Lower leg skin (tissue), 4 donors: ENCODE measurements around the gene MAP1LC3A. TPM values are rescaled to one million over a fixed set of nuclear protein-coding genes. Genes with fewer than 3 reads are reported as not detected.

Source experiments
- DNase-seq, 2 donors: peaks; one replicate each; pipeline ENCODE4 v3.0.0-alpha.2; 2019; ENCODE audit warnings: low spot score in 2 of 2
- H3K4me3 ChIP-seq: fragments of 200-600 bp; sonication (generic); 2 replicates; pipeline ENCODE4 v1.5.1; 2017; ENCODE audit warnings: mild to moderate bottlenecking, low read depth; ENCODE audit not compliant: poor library complexity, severe bottlenecking
- POLR2A ChIP-seq, 2 donors: fragments of 450-650 bp; IDR thresholded peaks; one replicate each; pipeline ENCODE4 v1.6.1; 2016 to 2017; ENCODE audit warnings: antibody characterized with exemption in 2 of 2, mild to moderate bottlenecking in 1 of 2, moderate library complexity in 1 of 2
- WGBS, 2 donors: methylation state at CpG; one replicate each; pipeline ENCODE4 v1.1.5; 2018; 5-methylcytosine and 5-hydroxymethylcytosine counted together
- intact Hi-C: fragments of 100-400 bp; cut with DNase I; formaldehyde crosslinking; loops from one replicate; pipeline ENCODE4 v1.15.0; 2023; ENCODE audit warnings: low total_unique reads
- total RNA-seq, 4 donors: library from RNA; depleted of rRNA; stranded (reverse); fragments of >200 nt; gene quantifications; one replicate each; pipeline ENCODE4 v1.1.0, GENCODE V29; 2016
- TF ChIP-seq, protein P1 (sequence below), 3 donors: fragments of 450-650 bp; IDR thresholded peaks; one replicate each; pipeline ENCODE4 v1.5.1; 2016; ENCODE audit warnings: antibody characterized with exemption in 3 of 3, mild to moderate bottlenecking in 3 of 3, moderate library complexity in 2 of 3

The MAP1LC3A gene
- total RNA-seq, 4 donors from 2014 or later = 127 to 293 (median 147) TPM

DNA sequence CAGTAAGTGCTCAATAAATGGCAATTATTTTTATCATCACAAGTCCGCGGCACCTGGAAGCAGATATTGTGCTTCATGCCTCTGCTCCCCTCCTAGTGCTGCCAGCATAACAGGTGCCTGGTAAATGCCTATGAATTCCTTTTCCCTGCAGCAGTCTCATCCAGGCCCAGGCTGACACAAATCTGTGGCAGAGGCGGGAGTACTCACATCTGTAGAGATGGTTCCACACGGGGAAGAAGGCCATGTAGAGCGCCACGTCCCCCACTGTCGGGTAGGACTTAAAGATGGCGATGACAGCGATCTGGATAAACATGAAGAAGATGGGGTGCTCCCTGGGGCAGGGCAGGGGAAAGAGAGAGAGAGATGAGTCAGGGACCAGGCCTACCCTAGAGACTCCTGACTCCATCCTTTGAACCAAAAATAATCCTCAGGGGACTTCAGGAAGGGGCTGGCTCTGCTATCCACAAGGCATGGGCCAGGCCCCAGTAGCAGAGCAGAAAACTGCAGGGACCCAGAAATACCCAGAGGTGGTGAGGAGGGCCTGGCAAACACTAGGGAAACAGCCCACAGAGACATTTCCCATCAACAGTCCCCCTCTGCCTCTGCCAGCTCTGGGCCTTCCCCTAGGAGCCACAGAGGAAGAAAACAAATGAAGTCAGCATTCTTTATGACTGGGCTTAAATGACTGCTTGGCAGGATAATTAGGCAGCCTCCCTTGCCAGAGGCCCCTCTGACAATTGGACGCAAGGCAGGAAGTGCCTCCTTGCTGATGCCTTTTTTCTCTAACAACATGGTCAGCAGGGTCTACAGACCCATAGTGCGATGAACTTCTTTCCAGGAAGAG is 23.0 kb downstream of the MAP1LC3A start:
- intact Hi-C loops = loop anchor here (10.0 kb wide), 1 partner anchor 183 kb away; no protein-coding TSS in a partner anchor
- 72 to 79% methylated on average over 11 of the region's 11 CpGs for WGBS, 2 donors
- peak in 1 of 2 donors; percentile 66 for DNase-seq

GRCh38 chr20:34582221-34582620 is 23.7 kb downstream of the MAP1LC3A start:
- no peak for TF ChIP-seq POLR2A (IDR thresholded peaks at IDR 0.05)
- TF ChIP-seq, protein P1, sequence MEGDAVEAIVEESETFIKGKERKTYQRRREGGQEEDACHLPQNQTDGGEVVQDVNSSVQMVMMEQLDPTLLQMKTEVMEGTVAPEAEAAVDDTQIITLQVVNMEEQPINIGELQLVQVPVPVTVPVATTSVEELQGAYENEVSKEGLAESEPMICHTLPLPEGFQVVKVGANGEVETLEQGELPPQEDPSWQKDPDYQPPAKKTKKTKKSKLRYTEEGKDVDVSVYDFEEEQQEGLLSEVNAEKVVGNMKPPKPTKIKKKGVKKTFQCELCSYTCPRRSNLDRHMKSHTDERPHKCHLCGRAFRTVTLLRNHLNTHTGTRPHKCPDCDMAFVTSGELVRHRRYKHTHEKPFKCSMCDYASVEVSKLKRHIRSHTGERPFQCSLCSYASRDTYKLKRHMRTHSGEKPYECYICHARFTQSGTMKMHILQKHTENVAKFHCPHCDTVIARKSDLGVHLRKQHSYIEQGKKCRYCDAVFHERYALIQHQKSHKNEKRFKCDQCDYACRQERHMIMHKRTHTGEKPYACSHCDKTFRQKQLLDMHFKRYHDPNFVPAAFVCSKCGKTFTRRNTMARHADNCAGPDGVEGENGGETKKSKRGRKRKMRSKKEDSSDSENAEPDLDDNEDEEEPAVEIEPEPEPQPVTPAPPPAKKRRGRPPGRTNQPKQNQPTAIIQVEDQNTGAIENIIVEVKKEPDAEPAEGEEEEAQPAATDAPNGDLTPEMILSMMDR (IDR thresholded peaks at IDR 0.05) = no peak
- intact Hi-C loops = loop anchor here (10.0 kb wide), 1 partner anchor 183 kb away; no protein-coding TSS in a partner anchor
- 76 to 78% methylated on average over 4 of the region's 4 CpGs for WGBS, 2 donors
- no peak overlapping the region for H3K4me3 ChIP-seq
- peak in 1 of 2 donors; percentile 75 for DNase-seq

More for the DNA sequence above, 23.0 kb downstream of the MAP1LC3A start:
- TF ChIP-seq, protein P1 (IDR thresholded peaks at IDR 0.05) = no peak
- TF ChIP-seq POLR2A (IDR thresholded peaks at IDR 0.05) = no peak
- H3K4me3 ChIP-seq = no peak overlapping the region

DNA sequence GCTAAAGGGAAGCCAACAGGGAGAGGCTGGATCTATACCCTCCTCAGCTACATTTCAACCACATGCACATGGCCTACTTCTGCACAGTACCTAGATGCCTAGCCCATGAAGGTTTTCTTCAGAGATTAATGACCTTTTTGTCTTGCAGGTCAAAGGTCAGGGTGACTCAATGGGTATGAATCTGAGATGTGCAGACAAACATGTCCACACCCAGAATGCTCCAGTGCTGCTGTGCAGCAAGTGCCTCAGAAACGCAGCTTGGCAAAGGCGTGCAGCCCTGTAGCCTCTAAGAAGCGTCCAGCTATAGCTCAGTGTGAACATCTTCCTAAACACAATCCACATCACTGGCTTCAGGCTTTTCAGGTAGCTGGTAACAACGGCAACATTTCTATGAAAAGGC is 24.4 kb downstream of the MAP1LC3A start:
- 81 to 83% methylated on average over 4 of the region's 4 CpGs for WGBS, 2 donors
- TF ChIP-seq, protein P1 (IDR thresholded peaks at IDR 0.05) = no peak
- no peak for TF ChIP-seq POLR2A (IDR thresholded peaks at IDR 0.05)
- intact Hi-C loops = loop anchor here (10.0 kb wide), 1 partner anchor 182 kb away; no protein-coding TSS in a partner anchor
- peak in 1 of 2 donors; percentile 15 for DNase-seq
- no peak overlapping the region for H3K4me3 ChIP-seq

- no peak for TF ChIP-seq POLR2A (IDR thresholded peaks at IDR 0.05)
- TF ChIP-seq, protein P1 (IDR thresholded peaks at IDR 0.05) = no peak
- intact Hi-C loops = loop anchor here (10.0 kb wide), 1 partner anchor 181 kb away; no protein-coding TSS in a partner anchor
- no peak overlapping the region for H3K4me3 ChIP-seq
- 67 to 75% methylated on average over 6 of the region's 6 CpGs for WGBS, 2 donors
- DNase-seq = peak in 1 of 2 donors; percentile 60
These were observed 25.0 kb downstream of the MAP1LC3A start for GRCh38 chr20:34583544-34583943.

DNA sequence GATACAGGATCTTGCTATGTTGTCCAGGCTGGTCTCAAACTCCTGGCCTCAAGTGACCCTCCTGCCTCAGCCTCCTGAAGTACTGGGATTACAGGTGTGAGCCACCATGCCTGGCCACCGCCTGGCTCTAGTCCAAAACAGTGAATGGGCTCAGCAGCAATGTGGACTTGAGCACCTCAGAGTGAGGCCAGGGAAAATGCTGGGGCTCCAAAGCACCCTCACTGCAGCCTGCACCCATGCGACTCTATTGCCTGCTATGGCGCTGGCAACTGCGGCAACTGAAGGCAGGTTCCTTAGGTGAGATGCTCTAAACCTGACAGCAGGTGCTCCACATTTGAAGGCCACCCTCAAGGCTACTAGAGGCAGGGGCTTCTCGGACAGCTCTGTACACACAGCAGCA is 26.5 kb downstream of the MAP1LC3A start:
- TF ChIP-seq, protein P1 (IDR thresholded peaks at IDR 0.05) = no peak
- TF ChIP-seq POLR2A (IDR thresholded peaks at IDR 0.05) = no peak
- peak in 1 of 2 donors; percentile 42 for DNase-seq
- H3K4me3 ChIP-seq = no peak overlapping the region
- 91 to 94% methylated on average over 5 of the region's 5 CpGs for WGBS, 2 donors
- intact Hi-C loops = loop anchor here (10.0 kb wide), 1 partner anchor 180 kb away; no protein-coding TSS in a partner anchor
